Cardiac muscle cell (in vitro differentiated cells and primary cell): Measurements from ENCODE around the gene VNN1. TPM values are rescaled to one million over a fixed set of nuclear protein-coding genes. Genes with fewer than 3 reads are reported as not detected.

Experiments
- DNase-seq, 2 donors: peaks; one replicate each; pipeline versions ENCODE4 v3.0.0 to v3.0.0-alpha.2; 2010 to 2017; ENCODE audit warnings: low read depth in 1 of 2, low spot score in 1 of 2
- H3K27ac ChIP-seq: fragments of 200-600 bp; sonication (generic); 2 replicates; pipeline ENCODE4 v1.5.1; 2016
- H3K27me3 ChIP-seq: fragments of 200-600 bp; sonication (generic); 2 replicates; pipeline ENCODE4 v1.6.0; 2016; ENCODE audit warnings: control low read depth
- H3K36me3 ChIP-seq: fragments of 200-600 bp; sonication (generic); 2 replicates; pipeline ENCODE4 v1.5.1; 2016; ENCODE audit warnings: control low read depth
- H3K4me1 ChIP-seq: fragments of 200-600 bp; sonication (generic); 2 replicates; pipeline ENCODE4 v1.8.1; 2017; ENCODE audit warnings: low read depth, mild to moderate bottlenecking, mixed run types
- H3K4me3 ChIP-seq: fragments of 200-600 bp; sonication (generic); 2 replicates; pipeline ENCODE4 v1.5.1; 2016; ENCODE audit warnings: mild to moderate bottlenecking
- H3K9me3 ChIP-seq: fragments of 200-600 bp; sonication (generic); 2 replicates; pipeline ENCODE4 v1.5.1; 2017; ENCODE audit warnings: low read depth, mild to moderate bottlenecking, control low read depth
- CTCF ChIP-seq: IDR thresholded peaks from 2 replicates; pipeline ENCODE4 v1.5.1; 2012; ENCODE audit warnings: low read depth, mild to moderate bottlenecking, low read length
- polyA plus RNA-seq: library from polyadenylated mRNA; unstranded; fragments of >200 nt; fragmentation: Nextera tagmentation; extraction: Ambion mirVana; gene quantifications from 2 replicates; pipeline ENCODE4 v1.2.1, GENCODE V29; 2016
- total RNA-seq: library from RNA; depleted of rRNA; stranded (reverse); fragments of >200 nt; gene quantifications from 2 replicates; pipeline ENCODE4 v1.2.3, GENCODE V29; 2016

Gene VNN1
- total and polyA plus RNA-seq, 2 experiments from 2014 or later, result not detected

GRCh38 chr6:132746048-132746447 lies 32.2 kb upstream of the VNN1 start:
- no peak overlapping the region for H3K27ac ChIP-seq
- no peaks in the 10 kb centered on the region for H3K36me3 ChIP-seq
- H3K27me3 ChIP-seq, result no peaks in the 10 kb centered on the region
- no peak for DNase-seq
- TF ChIP-seq CTCF, result no peak
- H3K4me1 ChIP-seq, result no peaks in the 10 kb centered on the region
- no peaks in the 10 kb centered on the region for H3K9me3 ChIP-seq
- H3K4me3 ChIP-seq, result no peak overlapping the region

- peak in 1 of 2 donors; percentile 10 for DNase-seq
- TF ChIP-seq CTCF, result no peak
- Histone ChIP-seq H3K9me3 (no peaks in the 10 kb centered on the region), H3K4me1 (no peaks in the 10 kb centered on the region), H3K27me3 (no peaks in the 10 kb centered on the region), H3K4me3 (no peak overlapping the region), H3K36me3 (no peaks in the 10 kb centered on the region), H3K27ac (no peak overlapping the region)
Observed at GRCh38 chr6:132742495-132742894, 28.6 kb upstream of the VNN1 start.

- no peak for TF ChIP-seq CTCF
- Histone ChIP-seq H3K4me3 (no peak overlapping the region), H3K36me3 (no peaks in the 10 kb centered on the region)
Observed at GRCh38 chr6:132741281-132741680, 27.4 kb upstream of the VNN1 start.

GRCh38 chr6:132736239-132736638 lies 22.4 kb upstream of the VNN1 start:
- H3K36me3 ChIP-seq, result no peaks in the 10 kb centered on the region
- no peaks in the 10 kb centered on the region for H3K4me1 ChIP-seq
- TF ChIP-seq CTCF, result no peak
- no peak overlapping the region for H3K27ac ChIP-seq
- DNase-seq, result peak in 1 of 2 donors; percentile 33
- H3K27me3 ChIP-seq, result no peaks in the 10 kb centered on the region
- H3K4me3 ChIP-seq, result no peak overlapping the region
- H3K9me3 ChIP-seq, result no peaks in the 10 kb centered on the region

More at GRCh38 chr6:132741281-132741680, 27.4 kb upstream of the VNN1 start:
- Histone ChIP-seq H3K9me3 (no peaks in the 10 kb centered on the region), H3K27me3 (no peaks in the 10 kb centered on the region), H3K4me1 (no peaks in the 10 kb centered on the region), H3K27ac (no peak overlapping the region)
- no peak for DNase-seq

GRCh38 chr6:132734694-132735236 lies 20.9 kb upstream of the VNN1 start:
- H3K27ac ChIP-seq, result no peak overlapping the region
- H3K4me3 ChIP-seq, result no peak overlapping the region
- peak; percentile 46 for TF ChIP-seq CTCF
- H3K4me1 ChIP-seq, result no peaks in the 10 kb centered on the region
- no peaks in the 10 kb centered on the region for H3K9me3 ChIP-seq
- no peaks in the 10 kb centered on the region for H3K27me3 ChIP-seq
- peak; percentile 9 to 78 for DNase-seq
- H3K36me3 ChIP-seq, result no peaks in the 10 kb centered on the region
